ENCODE results near the gene SNCB.

Gene SNCB

DNA sequence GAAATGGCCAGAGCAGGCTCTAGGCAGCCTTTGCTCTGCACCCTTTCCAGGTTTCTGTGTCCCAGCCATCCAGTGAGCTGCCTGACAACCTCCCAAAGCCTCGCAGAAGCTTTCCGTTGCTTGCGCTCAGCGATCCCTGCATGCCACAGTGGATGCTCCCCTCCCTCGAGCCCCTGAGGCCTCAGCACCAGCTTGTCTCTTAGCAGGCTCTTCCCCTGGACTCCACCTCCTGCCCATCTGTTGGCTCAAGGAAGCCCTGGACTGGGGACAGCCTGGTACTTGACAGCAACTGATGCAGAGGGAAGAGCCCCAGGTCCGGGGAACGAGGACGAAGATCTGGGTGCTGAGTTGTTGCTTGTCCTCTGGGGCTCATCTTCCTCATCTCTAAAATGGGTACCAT is 40.1 kb upstream of the SNCB start:
- Histone ChIP-seq H3K79me2 (ENCODE audit: control insufficient read depth, insufficient read depth, low read length) (no peaks in the 10 kb centered on the region), H2BK120ac (ENCODE audit: low read depth, low read length) (no peak overlapping the region), H4K5ac (ENCODE audit: low read length) (no peak overlapping the region), H3K79me1 (ENCODE audit: low read length) (no peaks in the 10 kb centered on the region), H3K27me3 (ENCODE audit: insufficient read depth, low read length, poor library complexity) (no peaks in the 10 kb centered on the region), H2AK5ac (ENCODE audit: low read length) (no peak overlapping the region), H3K36me3 (ENCODE audit: control insufficient read depth, insufficient read depth, low read length) (no peaks in the 10 kb centered on the region), H4K8ac (ENCODE audit: low read depth, low read length) (no peak overlapping the region), H3K4me3 (ENCODE audit: low read length) (no peak overlapping the region), H3K4me2 (ENCODE audit: low read length) (no peak overlapping the region), H3K23ac (ENCODE audit: low read length) (no peak overlapping the region), H3K18ac (ENCODE audit: low read length) (no peak overlapping the region), H3K9ac (ENCODE audit: low read length) (no peak overlapping the region), H3K27ac (ENCODE audit: low read depth, low read length) (no peak overlapping the region), H3K4ac (ENCODE audit: low read depth, low read length) (no peak overlapping the region), H3K56ac (ENCODE audit: low read length) (no peak overlapping the region), H3K4me1 (ENCODE audit: control insufficient read depth, low read depth, low read length) (peaks cover under 1% of the 10 kb centered on the region), H2BK5ac (ENCODE audit: low read length) (no peak overlapping the region), H2BK15ac (replicated peaks; ENCODE audit: low read depth) (no peak overlapping the region)
- WGBS (ENCODE audit: extremely low coverage, insufficient coverage, low lambda C conversion rate), result no CpG with 5 or more reads among the region's 8 CpGs
- no peak for DNase-seq

DNA sequence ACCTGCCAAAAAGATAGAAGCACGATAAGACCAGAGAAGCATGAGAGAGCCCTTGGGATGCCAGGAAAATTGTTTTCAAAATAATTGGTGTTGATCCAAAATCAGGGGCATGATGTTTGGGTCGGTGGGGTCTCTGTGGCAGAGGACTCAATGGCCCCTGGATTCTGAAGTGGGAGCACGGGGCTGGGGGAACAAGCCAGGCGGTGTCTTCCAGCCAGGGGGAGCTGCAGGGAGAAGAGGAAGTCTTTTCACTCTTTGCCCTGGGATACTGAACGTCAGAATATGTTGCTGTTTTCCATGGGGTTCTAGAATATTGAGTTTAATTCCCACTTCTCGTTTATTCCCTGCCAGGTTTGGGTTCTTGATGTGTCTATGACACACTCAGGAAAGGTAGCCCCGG is 37.3 kb upstream of the SNCB start:
- Histone ChIP-seq H3K27ac (ENCODE audit: low read depth, low read length) (no peak overlapping the region), H2BK120ac (ENCODE audit: low read depth, low read length) (no peak overlapping the region), H3K4me1 (ENCODE audit: control insufficient read depth, low read depth, low read length) (no peaks in the 10 kb centered on the region), H3K27me3 (ENCODE audit: insufficient read depth, low read length, poor library complexity) (no peaks in the 10 kb centered on the region), H3K23ac (ENCODE audit: low read length) (no peak overlapping the region), H4K5ac (ENCODE audit: low read length) (no peak overlapping the region), H3K4ac (ENCODE audit: low read depth, low read length) (no peak overlapping the region), H3K4me3 (ENCODE audit: low read length) (no peak overlapping the region), H3K9ac (ENCODE audit: low read length) (no peak overlapping the region), H2AK5ac (ENCODE audit: low read length) (no peak overlapping the region), H3K18ac (ENCODE audit: low read length) (no peak overlapping the region), H2BK15ac (replicated peaks; ENCODE audit: low read depth) (no peak overlapping the region), H2BK5ac (ENCODE audit: low read length) (no peak overlapping the region), H3K36me3 (ENCODE audit: control insufficient read depth, insufficient read depth, low read length) (no peaks in the 10 kb centered on the region), H3K79me2 (ENCODE audit: control insufficient read depth, insufficient read depth, low read length) (no peaks in the 10 kb centered on the region), H4K8ac (ENCODE audit: low read depth, low read length) (no peak overlapping the region), H3K79me1 (ENCODE audit: low read length) (no peaks in the 10 kb centered on the region), H3K56ac (ENCODE audit: low read length) (no peak overlapping the region), H3K4me2 (ENCODE audit: low read length) (no peak overlapping the region)
- WGBS (ENCODE audit: extremely low coverage, insufficient coverage, low lambda C conversion rate), result no CpG with 5 or more reads among the region's 7 CpGs
- no peak for DNase-seq

DNA sequence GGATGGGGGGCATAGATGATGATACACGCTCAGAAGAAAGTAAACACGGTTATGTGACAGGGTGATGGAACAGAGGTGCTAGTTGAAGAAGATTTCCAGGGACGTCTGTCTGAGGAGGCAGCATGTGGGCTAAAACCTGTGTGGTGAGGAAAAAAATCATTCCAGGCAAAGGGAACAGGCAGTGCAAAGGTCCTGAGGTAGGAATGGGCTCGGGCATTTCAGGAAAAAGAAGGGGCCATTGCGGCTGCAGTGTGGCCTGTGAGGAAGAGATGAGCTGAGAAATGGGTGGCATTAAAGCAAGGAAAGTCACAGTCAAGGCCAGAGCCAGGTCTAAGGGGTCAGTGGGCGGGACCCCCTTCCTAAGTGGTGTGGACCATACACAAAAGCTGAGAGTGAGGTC is 35.2 kb upstream of the SNCB start:
- WGBS (ENCODE audit: extremely low coverage, insufficient coverage, low lambda C conversion rate), result no CpG with 5 or more reads among the region's 6 CpGs
- Histone ChIP-seq H3K9ac (ENCODE audit: low read length) (no peak overlapping the region), H3K4me1 (ENCODE audit: control insufficient read depth, low read depth, low read length) (no peaks in the 10 kb centered on the region), H3K4me2 (ENCODE audit: low read length) (no peak overlapping the region), H3K23ac (ENCODE audit: low read length) (peak overlapping the region; percentile 66), H4K8ac (ENCODE audit: low read depth, low read length) (no peak overlapping the region), H3K79me2 (ENCODE audit: control insufficient read depth, insufficient read depth, low read length) (no peaks in the 10 kb centered on the region), H2BK5ac (ENCODE audit: low read length) (no peak overlapping the region), H3K4ac (ENCODE audit: low read depth, low read length) (no peak overlapping the region), H3K56ac (ENCODE audit: low read length) (no peak overlapping the region), H2BK120ac (ENCODE audit: low read depth, low read length) (no peak overlapping the region), H2AK5ac (ENCODE audit: low read length) (no peak overlapping the region), H3K36me3 (ENCODE audit: control insufficient read depth, insufficient read depth, low read length) (no peaks in the 10 kb centered on the region), H3K4me3 (ENCODE audit: low read length) (no peak overlapping the region), H3K18ac (ENCODE audit: low read length) (no peak overlapping the region), H2BK15ac (replicated peaks; ENCODE audit: low read depth) (no peak overlapping the region), H3K27ac (ENCODE audit: low read depth, low read length) (no peak overlapping the region), H4K5ac (ENCODE audit: low read length) (no peak overlapping the region), H3K27me3 (ENCODE audit: insufficient read depth, low read length, poor library complexity) (no peaks in the 10 kb centered on the region), H3K79me1 (ENCODE audit: low read length) (no peaks in the 10 kb centered on the region)
- DNase-seq, result no peak

DNA sequence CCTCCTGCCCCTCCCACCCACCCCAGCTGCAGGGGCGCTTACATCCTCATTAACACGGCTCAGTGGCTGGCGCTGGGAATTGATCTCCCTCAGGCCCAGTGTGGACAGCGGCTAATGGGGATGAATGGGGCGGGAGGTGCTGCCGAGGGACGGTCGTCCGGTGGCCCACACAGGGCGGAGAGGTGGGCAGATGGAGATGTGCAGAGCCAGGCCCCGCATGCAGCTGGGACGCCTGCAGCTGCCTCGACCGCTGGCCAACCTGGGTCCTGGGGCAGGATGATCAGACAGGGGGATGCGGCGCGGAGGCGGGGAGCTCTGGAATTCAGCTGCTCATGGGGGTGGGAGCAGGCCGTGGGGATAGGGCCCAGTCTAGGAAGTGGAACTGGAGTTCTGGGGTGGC is 34.6 kb upstream of the SNCB start:
- H3K4me1 ChIP-seq (ENCODE audit: control insufficient read depth, low read depth, low read length), result no peaks in the 10 kb centered on the region
- H3K36me3 ChIP-seq (ENCODE audit: control insufficient read depth, insufficient read depth, low read length), result no peaks in the 10 kb centered on the region
- no peak overlapping the region for H3K27ac ChIP-seq (ENCODE audit: low read depth, low read length)
- H3K18ac ChIP-seq (ENCODE audit: low read length), result no peak overlapping the region
- no peaks in the 10 kb centered on the region for H3K79me1 ChIP-seq (ENCODE audit: low read length)
- H3K9ac ChIP-seq (ENCODE audit: low read length), result no peak overlapping the region
- no peak overlapping the region for H2AK5ac ChIP-seq (ENCODE audit: low read length)
- H2BK120ac ChIP-seq (ENCODE audit: low read depth, low read length), result no peak overlapping the region
- no peak for DNase-seq
- H4K5ac ChIP-seq (ENCODE audit: low read length), result no peak overlapping the region
- H3K4me2 ChIP-seq (ENCODE audit: low read length), result no peak overlapping the region
- H3K4ac ChIP-seq (ENCODE audit: low read depth, low read length), result no peak overlapping the region
- WGBS (ENCODE audit: extremely low coverage, insufficient coverage, low lambda C conversion rate), result no CpG with 5 or more reads among the region's 19 CpGs
- no peak overlapping the region for H3K56ac ChIP-seq (ENCODE audit: low read length)
- no peak overlapping the region for H3K4me3 ChIP-seq (ENCODE audit: low read length)
- no peaks in the 10 kb centered on the region for H3K79me2 ChIP-seq (ENCODE audit: control insufficient read depth, insufficient read depth, low read length)
- H3K23ac ChIP-seq (ENCODE audit: low read length), result no peak overlapping the region
- no peak overlapping the region for H2BK15ac ChIP-seq (replicated peaks; ENCODE audit: low read depth)
- no peak overlapping the region for H2BK5ac ChIP-seq (ENCODE audit: low read length)
- H3K27me3 ChIP-seq (ENCODE audit: insufficient read depth, low read length, poor library complexity), result no peaks in the 10 kb centered on the region
- H4K8ac ChIP-seq (ENCODE audit: low read depth, low read length), result no peak overlapping the region

DNA sequence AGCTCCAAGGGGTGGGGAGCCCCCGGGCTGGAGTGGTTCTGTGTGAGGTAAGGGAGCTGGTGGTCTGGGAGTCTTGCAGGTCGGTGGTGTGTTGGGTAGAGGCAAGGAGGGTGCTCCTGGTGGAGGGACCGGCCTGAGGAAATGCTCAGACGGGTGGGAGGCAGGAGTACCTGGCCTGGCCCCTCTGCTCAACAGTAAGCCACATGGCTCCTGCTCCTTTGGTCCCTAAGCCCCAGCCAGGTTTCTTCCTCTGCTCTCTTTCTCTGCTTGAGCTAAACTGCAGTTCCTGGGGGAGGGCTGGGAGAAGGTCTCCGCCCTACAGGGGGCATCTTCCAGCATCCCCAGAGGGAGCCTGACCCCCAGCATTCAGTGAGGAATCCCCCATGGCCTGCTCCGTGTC is 34.1 kb upstream of the SNCB start:
- Histone ChIP-seq H2BK120ac (ENCODE audit: low read depth, low read length) (no peak overlapping the region), H3K18ac (ENCODE audit: low read length) (no peak overlapping the region), H3K79me1 (ENCODE audit: low read length) (no peaks in the 10 kb centered on the region), H3K27ac (ENCODE audit: low read depth, low read length) (no peak overlapping the region), H3K4ac (ENCODE audit: low read depth, low read length) (no peak overlapping the region), H3K9ac (ENCODE audit: low read length) (no peak overlapping the region), H2BK5ac (ENCODE audit: low read length) (no peak overlapping the region), H4K5ac (ENCODE audit: low read length) (no peak overlapping the region), H3K36me3 (ENCODE audit: control insufficient read depth, insufficient read depth, low read length) (no peaks in the 10 kb centered on the region), H3K4me3 (ENCODE audit: low read length) (no peak overlapping the region), H3K23ac (ENCODE audit: low read length) (no peak overlapping the region), H3K27me3 (ENCODE audit: insufficient read depth, low read length, poor library complexity) (no peaks in the 10 kb centered on the region), H2BK15ac (replicated peaks; ENCODE audit: low read depth) (no peak overlapping the region), H4K8ac (ENCODE audit: low read depth, low read length) (no peak overlapping the region), H3K56ac (ENCODE audit: low read length) (no peak overlapping the region), H3K4me2 (ENCODE audit: low read length) (no peak overlapping the region), H2AK5ac (ENCODE audit: low read length) (no peak overlapping the region), H3K79me2 (ENCODE audit: control insufficient read depth, insufficient read depth, low read length) (no peaks in the 10 kb centered on the region), H3K4me1 (ENCODE audit: control insufficient read depth, low read depth, low read length) (no peaks in the 10 kb centered on the region)
- WGBS (ENCODE audit: extremely low coverage, insufficient coverage, low lambda C conversion rate), result no CpG with 5 or more reads among the region's 6 CpGs
- DNase-seq, result no peak

DNA sequence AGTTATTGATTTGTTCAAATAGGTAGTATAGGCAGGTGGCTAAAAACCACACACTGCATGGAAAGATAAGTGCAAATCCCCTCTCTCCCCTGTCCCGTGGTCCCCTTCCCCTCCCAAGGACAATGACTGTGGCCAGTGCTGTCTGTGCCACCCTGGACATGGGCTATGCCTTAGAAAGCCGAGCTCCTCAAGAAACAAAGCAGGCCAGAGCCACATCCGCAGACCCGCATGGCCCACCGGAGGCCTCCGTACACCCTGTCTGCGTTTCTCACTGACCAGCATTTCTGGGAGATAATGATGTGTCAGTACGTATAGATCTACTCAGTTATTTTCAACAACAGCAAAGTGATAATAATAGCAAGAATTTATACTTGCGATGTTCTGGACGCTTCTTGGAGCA is 33.2 kb upstream of the SNCB start:
- no peaks in the 10 kb centered on the region for H3K79me2 ChIP-seq (ENCODE audit: control insufficient read depth, insufficient read depth, low read length)
- no peak overlapping the region for H2BK5ac ChIP-seq (ENCODE audit: low read length)
- no peaks in the 10 kb centered on the region for H3K79me1 ChIP-seq (ENCODE audit: low read length)
- no peak overlapping the region for H3K23ac ChIP-seq (ENCODE audit: low read length)
- H3K56ac ChIP-seq (ENCODE audit: low read length), result no peak overlapping the region
- H3K4me2 ChIP-seq (ENCODE audit: low read length), result no peak overlapping the region
- DNase-seq, result no peak
- no peak overlapping the region for H3K9ac ChIP-seq (ENCODE audit: low read length)
- H3K36me3 ChIP-seq (ENCODE audit: control insufficient read depth, insufficient read depth, low read length), result no peaks in the 10 kb centered on the region
- no peaks in the 10 kb centered on the region for H3K27me3 ChIP-seq (ENCODE audit: insufficient read depth, low read length, poor library complexity)
- H3K4ac ChIP-seq (ENCODE audit: low read depth, low read length), result no peak overlapping the region
- no peak overlapping the region for H3K18ac ChIP-seq (ENCODE audit: low read length)
- H2AK5ac ChIP-seq (ENCODE audit: low read length), result no peak overlapping the region
- H4K5ac ChIP-seq (ENCODE audit: low read length), result no peak overlapping the region
- no peaks in the 10 kb centered on the region for H3K4me1 ChIP-seq (ENCODE audit: control insufficient read depth, low read depth, low read length)
- no peak overlapping the region for H2BK15ac ChIP-seq (replicated peaks; ENCODE audit: low read depth)
- no peak overlapping the region for H2BK120ac ChIP-seq (ENCODE audit: low read depth, low read length)
- H4K8ac ChIP-seq (ENCODE audit: low read depth, low read length), result no peak overlapping the region
- no peak overlapping the region for H3K4me3 ChIP-seq (ENCODE audit: low read length)
- no CpG with 5 or more reads among the region's 10 CpGs for WGBS (ENCODE audit: extremely low coverage, insufficient coverage, low lambda C conversion rate)
- no peak overlapping the region for H3K27ac ChIP-seq (ENCODE audit: low read depth, low read length)

Measured in mesendoderm (in vitro differentiated cells).